Brain microvascular endothelial cell (primary cell): ENCODE measurements around the gene KNSTRN.

Experiments
- DNase-seq: peaks from one replicate; pipeline ENCODE4 v3.0.0-alpha.2; 2020
- H3K27ac ChIP-seq: fragments of 250-450 bp; sonication (Bioruptor Pico); 2 replicates; pipeline ENCODE4 v1.5.1; 2020; ENCODE audit warnings: mild to moderate bottlenecking, moderate library complexity
- H3K27me3 ChIP-seq: fragments of 250-450 bp; sonication (Bioruptor Pico); replicated peaks from 2 replicates; pipeline ENCODE4 v1.5.1; 2020; ENCODE audit warnings: mild to moderate bottlenecking
- H3K36me3 ChIP-seq: fragments of 250-450 bp; sonication (Bioruptor Pico); replicated peaks from 2 replicates; pipeline ENCODE4 v1.5.1; 2020; ENCODE audit warnings: mild to moderate bottlenecking
- H3K4me3 ChIP-seq: 2 replicates; pipeline ENCODE4 v1.5.1; 2011; ENCODE audit warnings: low read depth, mild to moderate bottlenecking, control low read depth, low read length, moderate library complexity
- in situ Hi-C: cut with HindIII; loops from 2 replicates; pipeline ENCODE4 v1.10.0; 2017; ENCODE audit warnings: low sequenced_read_pairs, low pct_ligation_motif_present
- TF ChIP-seq, protein P1 (sequence below): IDR thresholded peaks from 2 replicates; pipeline ENCODE4 v1.5.1; 2011; ENCODE audit warnings: low read depth, mild to moderate bottlenecking, moderate library complexity, low read length, control low read depth, inconsistent platforms; ENCODE audit errors: missing control alignments

The KNSTRN gene

DNA sequence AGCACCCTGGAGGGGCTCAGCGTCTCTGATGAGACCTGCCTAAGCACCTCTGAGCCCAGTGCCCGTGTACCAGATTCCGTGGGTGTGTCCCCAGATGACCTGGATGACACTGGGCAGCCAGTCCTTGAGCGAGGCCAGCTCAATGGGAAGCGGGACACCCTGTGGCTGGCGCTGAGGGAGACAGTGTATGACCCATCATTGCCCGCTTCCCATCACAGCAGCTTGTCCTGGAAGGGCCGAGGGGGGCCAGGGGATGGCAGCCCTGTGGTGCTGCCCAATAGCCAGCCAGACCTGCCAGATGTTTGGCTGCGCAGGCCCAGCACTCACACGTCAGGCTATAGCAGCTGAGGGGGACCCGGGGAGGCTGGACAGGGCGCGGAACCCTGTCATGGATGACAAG, 12.6 kb upstream of the KNSTRN start:
- no peak overlapping the region for H3K4me3 ChIP-seq
- no peaks in the 10 kb centered on the region for H3K27me3 ChIP-seq
- no peak for DNase-seq
- no peak overlapping the region for H3K27ac ChIP-seq
- no peaks in the 10 kb centered on the region for H3K36me3 ChIP-seq
- TF ChIP-seq, protein P1, sequence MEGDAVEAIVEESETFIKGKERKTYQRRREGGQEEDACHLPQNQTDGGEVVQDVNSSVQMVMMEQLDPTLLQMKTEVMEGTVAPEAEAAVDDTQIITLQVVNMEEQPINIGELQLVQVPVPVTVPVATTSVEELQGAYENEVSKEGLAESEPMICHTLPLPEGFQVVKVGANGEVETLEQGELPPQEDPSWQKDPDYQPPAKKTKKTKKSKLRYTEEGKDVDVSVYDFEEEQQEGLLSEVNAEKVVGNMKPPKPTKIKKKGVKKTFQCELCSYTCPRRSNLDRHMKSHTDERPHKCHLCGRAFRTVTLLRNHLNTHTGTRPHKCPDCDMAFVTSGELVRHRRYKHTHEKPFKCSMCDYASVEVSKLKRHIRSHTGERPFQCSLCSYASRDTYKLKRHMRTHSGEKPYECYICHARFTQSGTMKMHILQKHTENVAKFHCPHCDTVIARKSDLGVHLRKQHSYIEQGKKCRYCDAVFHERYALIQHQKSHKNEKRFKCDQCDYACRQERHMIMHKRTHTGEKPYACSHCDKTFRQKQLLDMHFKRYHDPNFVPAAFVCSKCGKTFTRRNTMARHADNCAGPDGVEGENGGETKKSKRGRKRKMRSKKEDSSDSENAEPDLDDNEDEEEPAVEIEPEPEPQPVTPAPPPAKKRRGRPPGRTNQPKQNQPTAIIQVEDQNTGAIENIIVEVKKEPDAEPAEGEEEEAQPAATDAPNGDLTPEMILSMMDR: no peak
- in situ Hi-C loops: no loop called here

DNA sequence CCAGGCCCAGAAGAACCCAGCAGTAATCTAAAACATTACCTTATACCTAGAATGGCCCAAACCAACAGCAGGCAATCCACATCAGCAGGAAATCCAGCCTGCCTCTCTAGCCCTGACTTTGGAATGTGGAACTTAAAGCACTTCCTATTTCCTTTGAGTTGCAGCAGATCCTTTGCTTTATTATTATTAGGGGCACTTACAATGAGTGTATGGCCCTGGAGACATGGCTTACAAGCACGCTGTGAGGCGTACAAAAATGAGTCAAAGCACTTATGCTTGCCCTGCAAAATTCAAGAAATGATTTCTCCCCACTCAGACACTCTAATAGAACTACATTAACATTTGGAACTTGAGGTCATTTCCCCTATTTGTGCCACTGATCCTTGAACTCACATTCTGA, 9.5 kb upstream of the KNSTRN start:
- TF ChIP-seq, protein P1: no peak

DNA sequence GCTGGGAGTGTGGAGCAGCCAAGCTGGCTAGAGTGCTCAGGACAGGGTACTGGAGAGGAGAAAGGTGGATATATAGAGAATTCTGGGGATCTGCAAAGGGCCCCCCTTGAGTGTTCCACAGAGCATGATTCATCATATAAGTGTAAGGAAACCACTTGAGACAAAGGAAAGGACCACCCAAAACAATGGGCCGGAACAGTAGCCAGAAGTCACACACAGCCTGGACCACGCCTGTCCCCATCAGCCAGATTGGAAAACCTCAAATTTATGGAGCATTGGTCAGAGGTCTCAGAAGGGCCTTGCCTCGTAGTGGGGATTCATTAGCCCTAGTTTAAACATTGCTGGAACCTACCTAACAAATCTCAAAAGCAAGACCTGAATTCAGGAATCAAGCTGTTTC, 4.9 kb upstream of the KNSTRN start:
- DNase-seq: no peak
- in situ Hi-C loops: no loop called here
- Histone ChIP-seq H3K27me3 (no peaks in the 10 kb centered on the region), H3K36me3 (no peaks in the 10 kb centered on the region), H3K4me3 (no peak overlapping the region), H3K27ac (no peak overlapping the region)
- TF ChIP-seq, protein P1: no peak

More for the DNA sequence above, 9.5 kb upstream of the KNSTRN start:
- Histone ChIP-seq H3K4me3 (no peak overlapping the region), H3K36me3 (no peaks in the 10 kb centered on the region), H3K27ac (no peak overlapping the region), H3K27me3 (no peaks in the 10 kb centered on the region)
- DNase-seq: no peak
- in situ Hi-C loops: no loop called here

DNA sequence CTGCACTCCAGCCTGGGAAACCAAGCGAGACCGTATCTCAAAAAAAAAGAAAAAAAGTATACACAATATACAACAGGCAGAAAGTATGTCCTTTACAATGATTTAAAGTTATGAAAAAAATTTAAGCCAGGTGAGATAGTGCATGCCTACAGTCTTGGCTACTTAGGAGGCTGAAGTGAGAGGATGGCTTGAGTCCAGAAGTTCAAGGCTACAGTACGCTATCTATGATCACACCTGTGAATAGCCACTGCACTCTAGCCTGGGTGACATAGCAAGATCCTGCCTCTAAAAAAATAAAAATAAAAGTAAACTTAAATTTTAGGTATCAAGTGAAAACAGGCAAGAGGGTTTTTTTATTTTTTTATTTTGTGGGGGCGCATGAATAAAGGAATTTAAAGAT, 3.1 kb upstream of the KNSTRN start:
- H3K27ac ChIP-seq: peak overlapping the region; percentile 19

DNA sequence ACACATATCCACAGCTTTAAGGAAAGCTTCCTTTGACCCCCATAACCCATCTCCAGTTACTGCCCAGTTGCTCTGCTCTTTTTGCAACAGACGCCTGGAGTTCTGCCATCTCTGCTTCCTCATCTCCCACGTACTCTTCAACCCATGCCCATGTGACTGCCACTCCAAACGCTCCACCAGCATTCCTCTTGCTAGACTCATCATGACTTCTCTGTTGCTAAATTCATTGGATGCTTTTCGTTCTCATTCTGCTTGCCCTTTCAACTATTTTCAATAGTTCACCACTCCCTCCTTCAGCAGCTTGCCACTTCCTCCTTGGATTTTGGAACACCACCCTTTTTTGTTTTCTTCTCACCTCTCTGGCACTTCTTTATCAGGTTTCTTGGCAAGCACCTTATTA, 2.7 kb upstream of the KNSTRN start:
- DNase-seq: peak; percentile 95
- TF ChIP-seq, protein P1: no peak
- Histone ChIP-seq H3K4me3 (no peak overlapping the region), H3K36me3 (no peaks in the 10 kb centered on the region), H3K27ac (peak overlapping the region; percentile 33), H3K27me3 (no peaks in the 10 kb centered on the region)
- in situ Hi-C loops: no loop called here

More for the DNA sequence above, 3.1 kb upstream of the KNSTRN start:
- TF ChIP-seq, protein P1: no peak
- in situ Hi-C loops: no loop called here
- DNase-seq: no peak
- Histone ChIP-seq H3K27me3 (no peaks in the 10 kb centered on the region), H3K36me3 (no peaks in the 10 kb centered on the region), H3K4me3 (no peak overlapping the region)

DNA sequence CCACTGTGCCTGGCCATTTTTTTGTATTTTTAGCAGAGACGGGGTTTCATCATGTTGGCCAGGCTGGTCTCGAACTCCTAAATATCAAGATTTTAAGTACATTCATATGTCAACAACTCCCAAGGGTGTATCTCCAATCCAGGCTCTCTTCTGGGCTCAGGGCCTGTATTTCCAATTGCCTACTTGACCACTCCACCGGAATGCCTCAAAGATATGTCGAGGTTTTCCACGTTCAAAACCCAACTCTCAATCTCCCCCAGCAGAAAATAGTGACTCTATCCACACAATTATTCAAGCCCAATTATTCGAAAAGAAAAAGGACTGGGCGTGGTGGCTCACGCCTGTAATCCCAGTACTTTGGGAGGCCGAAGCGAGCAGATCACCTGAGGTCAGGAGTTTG, 1.9 kb upstream of the KNSTRN start:
- Histone ChIP-seq H3K4me3 (no peak overlapping the region), H3K27me3 (no peaks in the 10 kb centered on the region), H3K27ac (peak overlapping the region; percentile 33), H3K36me3 (no peaks in the 10 kb centered on the region)
- DNase-seq: no peak
- TF ChIP-seq, protein P1: no peak
- in situ Hi-C loops: no loop called here
